Right atrium auricular region (tissue), 2 donors: ENCODE results near the gene ACOT6. TPM values are rescaled to one million over a fixed set of nuclear protein-coding genes. Genes with fewer than 3 reads are reported as not detected.

Experiments
- DNase-seq: peaks from one replicate; pipeline ENCODE4 v3.0.0-alpha.2; 2019; ENCODE audit warnings: low spot score
- H3K27ac ChIP-seq, 2 donors: fragments of 200-600 bp; sonication (generic); 1 replicate in 1 of 2; 2 replicates in 1 of 2; pipeline ENCODE4 v1.5.1; 2016 to 2019
- H3K27me3 ChIP-seq, 2 donors: fragments of 200-600 bp; sonication (generic); one replicate each; pipeline versions ENCODE4 v1.5.1 to v1.6.0; 2017 to 2019
- H3K36me3 ChIP-seq: fragments of 200-600 bp; sonication (generic); one replicate; pipeline ENCODE4 v1.5.1; 2016
- H3K4me1 ChIP-seq, 2 donors: fragments of 200-600 bp; sonication (generic); one replicate each; pipeline versions ENCODE4 v1.5.1 to v1.6.0; 2017 to 2019
- H3K4me3 ChIP-seq, 2 donors: fragments of 200-600 bp; sonication (generic); 1 replicate in 1 of 2; 2 replicates in 1 of 2; pipeline ENCODE4 v1.5.1; 2017 to 2019; ENCODE audit warnings: mild to moderate bottlenecking in 1 of 2, moderate library complexity in 1 of 2
- H3K9me3 ChIP-seq, 2 donors: fragments of 200-600 bp; sonication (generic); one replicate each; pipeline ENCODE4 v1.5.1; 2019
- CTCF ChIP-seq, 2 donors: fragments of 200-600 bp; sonication (generic); IDR thresholded peaks; one replicate each; pipeline ENCODE4 v1.5.1; 2019; ENCODE audit warnings: antibody characterized with exemption in 2 of 2
- total RNA-seq, 2 donors: library from RNA; depleted of rRNA; stranded (reverse); fragments of >200 nt; gene quantifications; one replicate each; pipeline ENCODE4 v1.1.0, GENCODE V29; 2016

ACOT6 gene
- total RNA-seq, 2 donors from 2014 or later = not detected

GRCh38 chr14:73660511-73660910 lies 48.2 kb downstream of the ACOT6 start:
- Histone ChIP-seq H3K36me3 (peaks cover 7% of the 10 kb centered on the region), H3K4me1 (no peaks in the 10 kb centered on the region), H3K9me3 (no peaks in the 10 kb centered on the region), H3K27me3 (no peaks in the 10 kb centered on the region), H3K27ac (no peak overlapping the region), H3K4me3 (no peak overlapping the region)
- DNase-seq = no peak
- no peak for TF ChIP-seq CTCF (IDR thresholded peaks at IDR 0.05)

GRCh38 chr14:73661872-73662271 lies 49.6 kb downstream of the ACOT6 start:
- H3K9me3 ChIP-seq = no peaks in the 10 kb centered on the region
- no peaks in the 10 kb centered on the region for H3K27me3 ChIP-seq
- no peak overlapping the region for H3K4me3 ChIP-seq
- H3K36me3 ChIP-seq = peaks cover 7% of the 10 kb centered on the region
- no peaks in the 10 kb centered on the region for H3K4me1 ChIP-seq
- no peak overlapping the region for H3K27ac ChIP-seq
- TF ChIP-seq CTCF (IDR thresholded peaks at IDR 0.05) = no peak
- no peak for DNase-seq

- Histone ChIP-seq H3K9me3 (no peaks in the 10 kb centered on the region), H3K4me3 (no peak overlapping the region), H3K36me3 (peaks cover 7% of the 10 kb centered on the region), H3K27me3 (no peaks in the 10 kb centered on the region), H3K4me1 (no peaks in the 10 kb centered on the region), H3K27ac (no peak overlapping the region)
- DNase-seq = no peak
- peak in 1 of 2 donors; percentile 20 for TF ChIP-seq CTCF (IDR thresholded peaks at IDR 0.05)
Observed at GRCh38 chr14:73662487-73662943, 50.2 kb downstream of the ACOT6 start.

- Histone ChIP-seq H3K27me3 (no peaks in the 10 kb centered on the region), H3K27ac (no peak overlapping the region), H3K4me3 (no peak overlapping the region), H3K36me3 (peaks cover 7% of the 10 kb centered on the region), H3K9me3 (no peaks in the 10 kb centered on the region), H3K4me1 (no peaks in the 10 kb centered on the region)
- TF ChIP-seq CTCF (IDR thresholded peaks at IDR 0.05) = no peak
- DNase-seq = no peak
Observed at GRCh38 chr14:73663548-73664212, 51.4 kb downstream of the ACOT6 start.

GRCh38 chr14:73665130-73665529 lies 52.8 kb downstream of the ACOT6 start:
- no peak for DNase-seq
- peaks cover 7% of the 10 kb centered on the region for H3K36me3 ChIP-seq
- TF ChIP-seq CTCF (IDR thresholded peaks at IDR 0.05) = no peak
- no peaks in the 10 kb centered on the region for H3K27me3 ChIP-seq
- H3K4me1 ChIP-seq = no peaks in the 10 kb centered on the region
- H3K9me3 ChIP-seq = no peaks in the 10 kb centered on the region
- no peak overlapping the region for H3K4me3 ChIP-seq
- H3K27ac ChIP-seq = no peak overlapping the region

- H3K36me3 ChIP-seq = peaks cover 7% of the 10 kb centered on the region
Observed at GRCh38 chr14:73666583-73666982, 54.3 kb downstream of the ACOT6 start.

More at GRCh38 chr14:73666583-73666982, 54.3 kb downstream of the ACOT6 start:
- TF ChIP-seq CTCF (IDR thresholded peaks at IDR 0.05) = no peak
- Histone ChIP-seq H3K4me1 (no peaks in the 10 kb centered on the region), H3K4me3 (no peak overlapping the region), H3K27ac (no peak overlapping the region), H3K27me3 (no peaks in the 10 kb centered on the region), H3K9me3 (no peaks in the 10 kb centered on the region)
- no peak for DNase-seq
